GM21737 (cell line): ENCODE measurements around the gene HDAC9.
"Not testable (repeated sequence)": the region's sequence is repeated elsewhere in the genome, so short reads cannot be mapped to it uniquely, and the experiment has no call there.

Experiments
- ATAC-seq: cut with Tn5 transposase; IDR thresholded peaks from one replicate; pipeline ENCODE4 v1.9.1; 2021; ENCODE audit warnings: mild to moderate bottlenecking, moderate library complexity; ENCODE audit not compliant: unreplicated experiment

The HDAC9 gene

DNA sequence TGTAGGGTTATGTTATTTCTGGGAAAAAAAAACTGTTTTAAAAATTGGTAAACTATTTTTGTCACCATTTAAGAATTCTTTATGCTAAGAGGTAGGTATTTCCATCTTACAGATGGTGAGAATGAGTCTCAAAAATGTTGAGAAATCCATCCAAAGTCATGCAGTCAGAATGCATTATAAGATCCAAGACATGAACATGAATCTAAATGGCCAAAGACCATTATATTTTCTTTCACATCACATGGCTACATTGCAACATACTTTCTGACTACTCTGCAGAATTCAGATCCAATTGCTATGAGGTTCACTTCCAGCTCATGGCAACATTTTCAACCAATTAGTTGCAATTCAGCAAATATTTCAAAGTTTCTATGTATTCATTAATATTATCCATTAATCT, 440.7 kb downstream of the HDAC9 start:
- ATAC-seq: no peak

DNA sequence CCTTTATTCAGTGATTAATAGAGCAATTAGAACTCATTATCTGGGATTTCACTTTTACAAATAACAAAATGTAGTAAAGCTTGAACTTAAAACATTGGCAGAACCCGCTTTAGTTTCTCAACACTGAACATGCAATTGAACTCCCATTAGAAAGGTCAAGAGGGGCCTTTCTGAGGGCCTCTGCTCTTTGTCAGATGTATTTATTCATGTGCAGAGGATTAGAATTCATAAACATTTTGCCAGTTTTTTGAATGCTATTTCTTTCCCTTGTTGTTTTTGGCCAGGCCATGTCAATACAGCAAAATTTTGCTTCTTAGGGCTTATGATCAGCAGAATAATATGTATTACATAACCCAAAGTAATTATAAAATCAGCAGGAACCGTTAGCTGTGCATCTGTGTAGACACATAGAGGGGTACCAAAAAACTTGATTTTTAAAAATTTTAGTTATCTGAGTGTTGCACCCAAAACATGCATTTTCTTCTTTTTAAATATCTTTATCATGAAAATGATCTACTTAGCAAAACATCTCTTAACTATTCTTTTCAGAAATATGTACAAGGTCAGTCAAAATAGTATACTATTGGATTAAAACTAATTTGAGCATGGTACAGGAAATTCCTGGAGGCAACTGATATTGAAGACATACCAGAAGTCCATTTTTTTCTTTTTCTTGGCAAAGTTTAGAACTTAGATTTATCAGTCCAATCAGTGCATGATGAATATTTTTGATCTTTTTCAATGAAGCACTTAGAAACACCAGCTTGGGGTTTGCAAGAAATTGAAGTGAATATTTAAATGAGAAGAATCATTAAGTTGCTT, 444.4 kb downstream of the HDAC9 start:
- no peak for ATAC-seq

DNA sequence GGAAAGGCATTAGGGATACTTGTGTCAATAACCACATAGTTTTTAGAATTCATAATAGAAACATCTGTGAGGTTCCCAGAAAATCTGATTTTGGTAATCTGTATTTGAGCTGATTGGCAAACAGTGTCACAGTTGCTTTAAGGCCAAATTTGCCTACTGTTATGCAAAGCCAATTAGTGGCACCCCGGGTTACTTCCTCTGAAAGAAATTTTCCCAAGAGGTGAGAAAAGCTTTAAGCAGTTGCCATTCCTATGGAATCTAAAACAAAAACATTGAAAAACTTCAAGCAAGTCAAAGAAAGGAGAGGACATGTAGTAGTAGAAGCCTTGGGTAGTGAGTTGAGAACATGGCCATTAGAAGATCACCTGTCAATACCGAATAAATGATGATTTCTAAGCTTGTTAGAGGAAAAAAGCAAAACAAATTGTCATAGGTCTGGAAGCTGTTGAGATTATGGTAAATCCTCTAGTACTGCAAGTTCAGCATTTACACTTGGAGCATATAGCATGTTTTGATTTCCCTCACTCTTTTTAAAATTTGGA, 445.1 kb downstream of the HDAC9 start:
- no peak for ATAC-seq

DNA sequence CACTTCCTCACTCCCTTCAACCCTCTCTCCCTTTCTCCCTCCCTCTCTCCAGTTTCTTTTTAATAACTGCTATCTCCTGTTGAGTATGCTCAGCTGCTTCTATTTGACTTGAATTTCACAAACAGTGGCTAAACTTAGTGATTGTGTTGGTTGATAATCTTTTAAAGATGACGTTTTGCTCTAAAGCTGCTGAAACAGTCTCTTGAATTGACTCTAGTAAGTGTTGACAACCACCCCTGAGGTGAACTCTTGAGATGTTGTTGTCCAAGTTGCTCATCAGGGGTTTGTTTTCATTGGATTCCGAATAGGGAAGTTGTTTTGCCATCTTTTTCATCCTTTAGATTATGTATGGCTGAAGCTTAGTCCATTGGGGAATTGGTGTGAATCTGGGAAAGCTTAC, 445.7 kb downstream of the HDAC9 start:
- ATAC-seq: no peak

DNA sequence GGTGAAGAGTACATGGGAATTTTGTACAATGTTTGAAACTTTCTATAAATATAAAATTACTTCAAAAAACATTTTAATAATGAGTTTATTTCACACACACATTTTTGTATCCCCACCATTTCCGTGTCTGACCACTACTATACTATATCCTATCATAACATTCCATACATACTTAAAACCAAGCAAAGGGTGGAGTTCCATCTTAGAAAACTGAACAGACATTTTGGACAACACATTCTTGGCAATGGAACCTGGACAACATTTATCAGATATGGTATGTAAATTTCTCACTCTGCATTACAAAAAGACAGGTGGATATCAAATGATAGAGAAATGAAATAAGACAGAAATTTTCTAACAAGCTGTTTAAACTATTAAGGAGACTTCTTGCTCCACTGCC, 453.0 kb downstream of the HDAC9 start:
- ATAC-seq: no peak

DNA sequence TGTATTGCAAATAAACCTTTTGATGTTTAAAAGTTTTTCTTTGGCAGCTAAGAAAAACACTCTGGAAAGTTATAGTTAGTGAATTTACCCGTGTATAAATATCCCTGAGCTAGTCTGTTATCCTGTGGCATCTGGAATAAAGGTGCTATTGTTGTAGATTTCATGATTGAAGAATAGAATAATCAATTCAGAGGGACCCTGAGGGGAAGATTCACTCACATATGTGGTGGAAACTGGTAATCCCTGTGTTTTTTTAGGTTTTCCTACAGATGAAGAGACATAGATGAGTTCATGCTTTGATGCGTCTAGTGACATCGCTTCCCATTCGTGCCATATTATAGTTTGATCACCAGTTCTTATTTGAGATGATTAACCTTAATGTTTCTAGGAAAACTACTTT, 457.3 kb downstream of the HDAC9 start:
- ATAC-seq: no peak

DNA sequence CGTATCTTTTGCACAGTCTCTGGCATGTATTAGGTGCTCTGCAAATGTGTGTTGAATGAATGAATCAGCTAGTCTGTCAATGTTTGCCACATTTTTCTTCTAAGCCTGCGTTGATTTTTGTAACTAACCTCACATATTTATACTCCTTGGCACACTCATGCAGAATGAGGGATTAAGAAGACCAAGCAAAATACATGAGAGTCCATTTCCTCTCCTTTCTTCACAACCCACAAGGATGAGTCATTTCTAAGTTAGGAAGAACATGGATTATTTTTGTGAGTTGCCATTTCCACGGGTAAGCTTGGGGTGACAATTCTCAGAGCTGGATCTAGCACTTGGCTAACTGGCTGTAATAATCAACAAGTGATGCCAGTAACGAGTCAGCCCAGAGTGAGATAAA, 463.1 kb downstream of the HDAC9 start:
- ATAC-seq: no peak

DNA sequence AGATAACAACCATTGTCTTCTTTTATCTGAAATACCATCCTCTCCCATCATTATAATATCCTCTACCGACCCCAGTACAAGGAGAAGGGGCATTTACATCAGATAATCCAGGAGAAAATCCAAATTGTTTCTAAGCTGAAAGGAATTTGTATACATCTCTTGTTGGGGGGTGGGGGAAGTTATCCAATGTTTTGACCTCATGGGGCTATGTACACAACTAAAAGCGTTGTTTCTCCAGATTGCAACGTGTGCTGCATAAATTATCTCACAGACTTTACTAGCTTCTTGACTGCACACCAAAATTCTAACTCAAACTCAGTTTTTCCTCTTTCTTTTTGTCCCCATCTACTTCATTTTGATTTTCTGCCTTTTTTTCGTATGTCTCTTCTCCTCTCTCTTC, 465.2 kb downstream of the HDAC9 start:
- ATAC-seq: no peak

DNA sequence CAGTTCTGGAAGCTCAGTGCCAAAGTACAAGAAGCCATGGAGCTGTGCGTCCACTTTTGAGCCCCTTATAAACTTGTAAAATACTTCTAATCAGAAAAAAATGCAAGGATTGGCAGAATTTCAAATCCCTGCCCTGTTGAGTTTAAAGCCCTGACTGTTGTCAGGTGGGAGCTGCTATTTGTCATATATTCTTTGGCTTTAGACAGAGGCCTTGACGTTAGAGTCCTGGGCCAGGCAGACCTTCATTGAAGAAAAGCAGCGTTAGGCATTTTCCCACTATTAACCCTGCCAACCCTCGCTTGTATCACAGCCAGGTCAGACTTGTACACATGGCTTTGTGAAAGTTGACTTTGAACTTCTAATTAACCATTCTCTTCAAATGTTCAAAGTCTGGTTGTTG, 466.5 kb downstream of the HDAC9 start:
- ATAC-seq: no peak

DNA sequence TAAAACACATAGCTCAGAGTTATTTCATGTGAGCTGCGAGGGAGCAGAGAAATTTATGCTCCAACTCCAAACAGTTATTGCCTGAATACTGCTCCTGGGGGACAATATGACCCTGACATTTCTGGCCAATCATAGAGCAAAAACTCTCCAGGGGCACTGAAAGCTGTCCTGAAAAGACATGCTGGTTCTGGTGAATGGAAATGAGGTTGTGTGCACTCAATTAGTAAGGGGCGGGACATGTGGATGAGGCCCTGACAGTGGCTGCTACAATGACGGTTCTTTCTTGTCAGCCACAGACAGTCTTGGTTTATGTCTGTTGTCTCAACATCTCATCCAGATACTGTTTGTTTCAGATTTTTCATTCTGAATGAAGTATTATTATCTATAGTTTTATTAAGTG, 470.1 kb downstream of the HDAC9 start:
- no peak for ATAC-seq

DNA sequence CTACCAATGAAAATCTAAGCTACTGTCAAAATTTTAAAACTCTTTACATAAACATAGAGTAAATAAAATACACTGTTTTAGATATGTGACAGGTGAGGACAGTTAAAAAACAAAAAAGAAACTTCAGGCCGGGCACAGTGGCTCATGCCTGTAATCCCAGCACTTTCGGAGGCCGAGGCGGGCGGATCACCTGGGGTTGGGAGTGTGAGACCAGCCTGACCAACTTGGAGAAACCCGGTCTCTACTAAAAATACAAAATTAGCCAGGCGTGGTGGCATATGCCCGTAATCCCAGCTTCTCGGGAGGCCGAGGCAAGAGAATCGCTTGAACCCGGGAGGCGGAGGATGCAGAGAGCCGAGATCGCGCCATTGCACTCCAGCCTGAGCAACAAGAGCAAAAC, 472.2 kb downstream of the HDAC9 start:
- not testable (repeated sequence) for ATAC-seq

DNA sequence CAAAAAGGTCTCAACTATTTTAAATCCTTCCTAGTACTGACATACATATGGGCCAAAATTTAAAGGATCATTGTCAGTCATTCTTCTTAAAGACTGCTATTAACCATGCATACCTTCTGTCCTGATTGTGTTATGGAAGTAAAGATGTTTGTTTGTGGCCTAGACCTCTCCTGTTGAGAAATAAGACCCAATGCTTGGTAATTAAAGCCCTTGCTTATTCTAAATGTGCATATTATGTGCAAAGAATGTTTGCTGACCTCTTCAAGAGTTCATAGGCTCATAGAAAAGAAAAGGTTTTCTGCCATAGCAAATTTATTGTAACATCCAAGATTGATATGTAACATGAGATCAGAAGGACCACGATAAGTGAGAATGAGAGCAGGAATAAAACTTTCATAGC, 476.3 kb downstream of the HDAC9 start:
- no peak for ATAC-seq

DNA sequence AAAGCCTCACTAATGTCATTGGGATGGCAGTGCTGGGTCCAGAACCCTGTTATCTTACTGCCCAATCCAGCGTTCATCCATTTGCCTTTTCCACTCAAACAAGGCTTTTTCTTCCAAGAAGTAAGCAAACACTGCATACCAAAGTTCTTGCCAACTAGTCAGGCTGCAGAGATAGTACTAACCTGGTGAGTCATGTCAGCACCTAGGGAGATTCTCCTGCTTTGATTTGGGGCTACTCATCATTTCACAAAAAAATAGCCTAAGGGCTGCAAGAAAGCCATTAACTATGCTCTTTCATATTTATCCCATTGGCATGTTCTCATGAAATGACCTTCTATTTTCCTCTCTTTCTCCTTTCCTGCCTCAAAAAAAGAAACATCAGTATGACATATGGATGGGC, 479.3 kb downstream of the HDAC9 start:
- ATAC-seq: no peak

DNA sequence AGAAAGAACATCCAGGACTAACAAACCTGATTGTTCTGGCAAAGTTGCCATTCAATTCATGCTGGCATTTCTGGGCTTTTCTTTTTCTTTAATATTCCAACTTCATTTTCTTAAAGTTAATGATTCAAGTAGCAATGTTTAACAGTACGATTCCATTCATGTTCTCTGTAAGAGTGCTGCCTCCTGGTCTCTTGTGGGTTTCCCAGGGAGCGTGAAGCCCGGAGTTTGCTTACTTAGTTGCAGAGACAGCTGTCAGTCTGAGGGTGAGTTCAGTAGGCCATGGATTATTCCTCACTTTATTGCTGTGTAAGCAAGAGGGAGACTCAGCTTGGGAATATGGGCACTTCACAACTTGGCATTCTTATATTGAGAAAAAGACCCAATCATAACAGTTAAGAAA, 479.7 kb downstream of the HDAC9 start:
- no peak for ATAC-seq

DNA sequence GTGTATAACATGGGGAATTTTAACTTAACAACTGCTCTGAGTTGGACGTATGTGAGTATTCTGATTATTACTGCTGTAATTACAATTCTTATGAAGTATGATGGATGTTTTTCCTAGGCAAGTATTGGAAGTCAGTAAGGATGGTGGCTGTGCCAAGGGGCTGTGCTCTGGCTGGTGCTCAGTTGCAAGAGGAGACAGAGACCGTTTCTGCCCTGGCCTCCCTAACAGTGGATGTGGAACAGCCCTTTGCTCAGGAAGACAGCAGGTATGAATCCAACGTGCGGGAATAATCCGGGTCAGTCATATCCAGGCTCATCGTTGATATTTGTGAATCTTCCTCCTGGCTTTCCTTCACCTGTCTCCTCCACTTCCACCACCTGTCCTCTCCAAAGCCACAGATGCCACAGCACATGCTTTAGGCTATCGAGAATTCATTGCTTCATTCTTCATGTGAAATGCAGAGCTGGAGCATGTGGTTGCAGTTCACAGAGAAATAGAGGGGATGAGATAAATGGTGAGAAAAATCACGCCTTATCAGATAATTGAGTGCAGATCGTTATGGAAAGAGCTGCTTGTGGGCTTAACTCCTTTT, 480.2 kb downstream of the HDAC9 start:
- ATAC-seq: no peak

DNA sequence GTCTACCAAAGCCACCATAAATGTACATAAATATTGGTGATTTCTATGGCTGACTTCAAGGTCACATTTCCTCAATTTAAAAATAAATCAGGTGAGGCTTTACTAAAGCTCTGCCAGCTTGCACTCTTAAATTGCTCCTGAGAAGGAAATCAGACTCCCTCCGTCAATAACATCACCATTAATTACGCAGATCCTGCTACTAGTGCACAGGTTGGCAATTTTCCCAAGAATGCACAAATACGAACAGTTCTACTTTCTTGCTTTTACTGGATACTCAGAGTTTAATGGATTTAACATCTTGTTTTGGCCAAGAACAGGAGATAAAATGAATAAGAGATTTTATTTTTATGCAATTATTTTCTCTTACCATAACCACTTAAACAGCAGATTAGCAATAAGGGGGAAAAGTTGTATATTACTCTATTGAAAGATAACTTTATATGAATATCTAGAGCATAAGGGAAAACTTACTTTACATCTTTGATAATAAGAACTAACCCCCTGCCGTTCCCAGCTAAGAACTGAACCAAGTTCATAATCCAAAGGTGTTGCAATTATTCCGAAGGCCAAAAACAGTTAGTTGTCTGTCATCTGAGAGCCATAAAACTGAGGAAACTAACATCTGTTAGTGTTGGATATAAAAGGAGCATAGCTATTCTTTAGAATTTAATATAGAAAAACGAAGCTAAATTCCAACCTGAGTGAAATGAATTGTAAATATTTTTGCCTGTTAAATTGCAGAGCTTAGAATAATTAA, 481.3 kb downstream of the HDAC9 start:
- ATAC-seq: no peak

DNA sequence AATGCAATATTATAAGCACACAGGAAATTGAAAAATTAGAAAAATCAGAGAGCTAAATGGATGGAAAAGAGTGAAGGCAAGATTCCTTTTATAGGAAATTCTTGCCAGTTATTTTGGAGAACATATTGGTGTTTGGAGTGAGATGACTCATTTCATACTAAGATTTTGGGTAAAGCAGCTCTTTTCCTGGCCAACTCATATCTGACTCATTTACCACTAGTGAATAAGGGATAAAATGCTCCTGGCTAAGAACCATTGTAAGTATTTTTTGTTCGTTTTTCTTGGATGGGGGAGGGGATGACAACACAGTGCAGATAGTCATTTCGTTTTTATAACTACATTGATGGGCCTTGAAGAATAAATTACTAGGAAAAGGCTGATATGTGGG, 482.6 kb downstream of the HDAC9 start:
- ATAC-seq: no peak

DNA sequence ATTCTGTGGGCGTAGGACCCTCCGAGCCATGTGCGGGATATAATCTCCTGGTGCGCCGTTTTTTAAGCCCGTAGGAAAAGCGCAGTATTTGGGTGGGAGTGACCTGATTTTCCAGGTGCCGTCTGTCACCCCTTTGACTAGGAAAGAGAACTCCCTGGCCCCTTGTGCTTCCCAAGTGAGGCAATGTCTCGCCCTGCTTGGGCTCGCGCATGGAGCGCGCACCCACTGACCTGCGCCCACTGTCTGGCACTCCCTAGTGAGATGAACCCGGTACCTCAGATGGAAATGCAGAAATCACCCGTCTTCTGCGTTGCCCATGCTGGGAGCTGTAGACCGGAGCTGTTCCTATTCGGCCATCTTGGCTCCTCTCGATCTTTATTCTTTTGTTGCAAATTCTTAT, 495.2 kb downstream of the HDAC9 start:
- not testable (repeated sequence) for ATAC-seq

DNA sequence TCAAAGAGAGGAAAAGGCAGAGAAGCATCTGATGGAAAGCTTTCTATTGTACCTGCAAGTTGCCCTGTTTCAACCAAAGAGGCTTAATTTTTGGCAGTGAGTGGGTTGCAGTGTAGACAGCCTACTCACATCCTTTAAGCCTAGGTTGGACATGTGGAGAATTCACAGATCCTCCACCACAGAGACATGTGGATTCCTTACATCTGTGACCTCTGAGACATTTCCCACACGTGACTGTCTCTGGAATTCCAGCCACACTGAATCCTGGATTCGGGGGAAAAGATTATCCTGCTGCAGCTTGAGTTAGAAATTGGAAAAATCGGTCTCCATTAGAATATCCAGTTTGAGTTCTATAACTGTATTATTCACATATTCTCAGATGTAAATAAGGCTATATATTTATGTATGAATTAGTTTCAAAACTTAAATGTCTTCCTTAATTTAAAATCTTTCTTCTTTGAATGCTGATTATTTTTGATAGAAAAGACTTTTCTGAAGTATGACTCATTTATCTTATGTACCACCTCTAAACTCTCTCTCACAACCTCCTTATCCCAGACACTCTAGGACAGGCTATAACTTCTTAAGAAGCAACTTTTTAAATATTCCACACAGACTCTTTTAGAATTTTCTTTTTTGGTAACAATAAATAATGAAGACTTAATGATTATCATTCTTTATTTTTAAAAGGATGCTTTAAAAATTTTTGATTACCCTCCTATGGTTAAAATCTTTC, 498.6 kb downstream of the HDAC9 start:
- no peak for ATAC-seq

DNA sequence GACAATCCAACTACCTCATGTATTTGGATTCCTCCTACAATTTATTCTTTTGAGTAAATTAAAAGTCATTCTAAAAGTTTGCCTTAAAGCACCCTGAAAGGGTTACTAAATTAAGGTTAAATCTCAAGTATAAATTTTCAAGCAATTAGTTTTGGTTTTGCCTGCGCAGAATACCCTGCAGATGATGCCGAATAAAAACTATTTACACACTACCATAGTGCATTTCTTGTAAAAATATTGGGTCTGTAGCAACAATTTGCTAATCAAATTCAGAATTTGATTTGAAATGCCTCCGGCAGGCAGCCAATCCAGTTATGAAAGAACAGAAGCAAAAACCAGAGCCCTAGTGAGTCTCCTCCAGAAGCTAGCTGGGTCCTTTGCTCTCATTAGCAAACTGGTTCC, 499.7 kb downstream of the HDAC9 start:
- ATAC-seq: no peak

DNA sequence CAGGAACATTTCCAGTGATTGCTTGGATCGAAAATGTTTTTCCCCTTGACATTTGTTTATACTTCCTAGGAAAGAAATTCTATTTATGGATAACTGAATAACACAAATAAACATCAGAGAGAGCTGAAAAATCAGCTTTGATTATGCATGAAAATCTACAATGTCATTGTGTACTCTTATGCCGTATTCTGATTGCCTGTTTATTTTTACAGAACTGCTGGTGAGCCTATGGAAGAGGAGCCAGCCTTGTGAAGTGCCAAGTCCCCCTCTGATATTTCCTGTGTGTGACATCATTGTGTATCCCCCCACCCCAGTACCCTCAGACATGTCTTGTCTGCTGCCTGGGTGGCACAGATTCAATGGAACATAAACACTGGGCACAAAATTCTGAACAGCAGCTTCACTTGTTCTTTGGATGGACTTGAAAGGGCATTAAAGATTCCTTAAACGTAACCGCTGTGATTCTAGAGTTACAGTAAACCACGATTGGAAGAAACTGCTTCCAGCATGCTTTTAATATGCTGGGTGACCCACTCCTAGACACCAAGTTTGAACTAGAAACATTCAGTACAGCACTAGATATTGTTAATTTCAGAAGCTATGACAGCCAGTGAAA, 500.4 kb downstream of the HDAC9 start:
- ATAC-seq: no peak
